HG03045 (cell line): ENCODE results near the gene RBMY1B.
A peak's percentile ranks its signal among the peaks of the same experiment; 100 is the strongest.
"Not testable (repeated sequence)": the region's sequence is repeated elsewhere in the genome, so short reads cannot be mapped to it uniquely, and the experiment has no call there.

Experiments used
- ATAC-seq: cut with Tn5 transposase; IDR thresholded peaks from one replicate; pipeline ENCODE4 v1.9.1; 2021; ENCODE audit warnings: mild to moderate bottlenecking, moderate library complexity; ENCODE audit not compliant: unreplicated experiment

The RBMY1B gene

DNA sequence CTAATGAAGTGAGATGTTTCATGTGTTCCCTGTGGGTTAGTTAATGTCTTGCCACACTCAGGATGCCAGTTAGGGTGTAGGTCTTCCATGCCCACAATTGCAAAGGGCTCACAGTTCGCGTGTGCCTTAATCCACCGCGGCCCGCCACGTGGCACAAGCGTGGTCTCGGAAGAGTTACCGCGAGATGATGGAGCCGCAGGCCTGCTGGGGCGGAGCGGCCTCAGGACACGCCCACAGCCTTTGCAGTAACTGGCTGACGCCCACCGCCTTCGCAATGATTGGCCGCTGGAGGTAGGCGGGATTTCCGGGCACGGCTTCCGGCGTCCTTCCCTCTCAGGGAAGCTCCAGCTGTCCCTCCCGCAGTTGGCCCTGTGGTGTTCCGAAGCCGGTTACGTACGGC, at the start of gene RBMY1B:
Gene RBMY1B, plus strand, starts transcription at position 301 of the 400 bp plus-strand sequence. CDS start 2,013 bp downstream, outside the sequence.
- not testable (repeated sequence) for ATAC-seq

GRCh38 chrY:21462915-21463314, 48.2 kb upstream of the RBMY1B start:
- ATAC-seq: not testable (repeated sequence)

- ATAC-seq: no peak
Measured at GRCh38 chrY:21482967-21483366, 28.2 kb upstream of the RBMY1B start.

- not testable (repeated sequence) for ATAC-seq
Measured at GRCh38 chrY:21534579-21534978, 23.4 kb downstream of the RBMY1B start, which contains the start of gene RBMY1A1. RBMY1A1 (plus strand) TSS chrY:21534879; CDS start chrY:21536892, 2,013 bp downstream.

- ATAC-seq: peak; percentile 72
Measured at GRCh38 chrY:21559316-21559984, 48.3 kb downstream of the RBMY1B start.
